ENCODE results near the gene TMEM132C.

DNA sequence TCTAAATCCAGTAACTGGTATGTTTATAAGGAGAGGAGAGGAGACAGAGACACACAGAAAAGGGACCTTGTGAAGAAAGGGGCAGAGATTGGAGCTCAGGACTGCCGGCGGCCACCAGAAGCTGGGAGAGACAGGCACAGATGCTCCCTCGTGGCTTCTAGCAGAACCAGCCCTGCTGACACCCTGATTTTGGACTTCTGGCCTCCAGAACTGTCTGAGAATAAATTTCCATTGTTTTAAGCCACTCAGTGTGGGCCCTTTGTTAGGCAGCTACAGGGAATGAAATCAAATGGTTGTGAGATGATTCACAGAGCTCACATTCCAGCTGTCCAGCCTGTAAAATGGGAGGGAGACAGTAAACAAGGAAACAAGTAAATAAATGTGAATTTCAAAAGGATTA lies 47.6 kb downstream of the TMEM132C start:
- TF ChIP-seq POLR2A (IDR thresholded peaks at IDR 0.05) = no peak
- TF ChIP-seq, protein P1, sequence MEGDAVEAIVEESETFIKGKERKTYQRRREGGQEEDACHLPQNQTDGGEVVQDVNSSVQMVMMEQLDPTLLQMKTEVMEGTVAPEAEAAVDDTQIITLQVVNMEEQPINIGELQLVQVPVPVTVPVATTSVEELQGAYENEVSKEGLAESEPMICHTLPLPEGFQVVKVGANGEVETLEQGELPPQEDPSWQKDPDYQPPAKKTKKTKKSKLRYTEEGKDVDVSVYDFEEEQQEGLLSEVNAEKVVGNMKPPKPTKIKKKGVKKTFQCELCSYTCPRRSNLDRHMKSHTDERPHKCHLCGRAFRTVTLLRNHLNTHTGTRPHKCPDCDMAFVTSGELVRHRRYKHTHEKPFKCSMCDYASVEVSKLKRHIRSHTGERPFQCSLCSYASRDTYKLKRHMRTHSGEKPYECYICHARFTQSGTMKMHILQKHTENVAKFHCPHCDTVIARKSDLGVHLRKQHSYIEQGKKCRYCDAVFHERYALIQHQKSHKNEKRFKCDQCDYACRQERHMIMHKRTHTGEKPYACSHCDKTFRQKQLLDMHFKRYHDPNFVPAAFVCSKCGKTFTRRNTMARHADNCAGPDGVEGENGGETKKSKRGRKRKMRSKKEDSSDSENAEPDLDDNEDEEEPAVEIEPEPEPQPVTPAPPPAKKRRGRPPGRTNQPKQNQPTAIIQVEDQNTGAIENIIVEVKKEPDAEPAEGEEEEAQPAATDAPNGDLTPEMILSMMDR (IDR thresholded peaks at IDR 0.05) = no peak

Data from sigmoid colon (tissue), 3 donors.